HEK293 (cell line): ENCODE data around the gene OPHN1.

Source experiments
- CTCF ChIA-PET: fragments of 350-600 bp; formaldehyde crosslinking; extraction: SDS; loops from one replicate; lab custom pipeline; 2021; ENCODE audit warnings: antibody characterized with exemption; lab: Yijun Ruan, JAX
- POLR2A ChIA-PET: fragments of 300-600 bp; formaldehyde crosslinking; extraction: SDS; loops from one replicate; lab custom pipeline; 2020; ENCODE audit warnings: antibody characterized with exemption, inconsistent platforms; lab: Yijun Ruan, JAX
- H3K27ac ChIP-seq: fragments of 200-500 bp; sonication (Bioruptor generic); 2 replicates; pipeline ENCODE4 v1.5.1; 2014; ENCODE audit warnings: low read depth, low read length, control low read depth, inconsistent platforms; ENCODE audit errors: extremely low read depth
- H3K36me3 ChIP-seq, 2 experiments: fragments of 200-500 bp in 1 of 2; sonication (Bioruptor generic) in 1 of 2; 1 replicate in 1 of 2; 2 replicates in 1 of 2; pipeline ENCODE4 v1.5.1; 2014 to 2017; ENCODE audit warnings: inconsistent platforms in 2 of 2, low read length in 2 of 2; ENCODE audit not compliant: control insufficient read depth in 2 of 2, insufficient read depth in 1 of 2
- H3K4me1 ChIP-seq: fragments of 200-500 bp; sonication (Bioruptor generic); 2 replicates; pipeline ENCODE4 v1.5.1; 2014; ENCODE audit warnings: mild to moderate bottlenecking, low read length, inconsistent platforms; ENCODE audit not compliant: control insufficient read depth, insufficient read depth
- H3K4me3 ChIP-seq: 2 replicates; pipeline ENCODE4 v1.5.1; 2011; ENCODE audit warnings: low read depth, mild to moderate bottlenecking, control low read depth, low read length, moderate library complexity
- H3K9me3 ChIP-seq: fragments of 200-500 bp; sonication (Bioruptor generic); 2 replicates; pipeline ENCODE4 v1.5.1; 2014; ENCODE audit warnings: low read depth, low read length, inconsistent platforms; ENCODE audit not compliant: control insufficient read depth, insufficient read depth
- GLI2 ChIP-seq: fragments of 450-650 bp; formaldehyde crosslinking; IDR thresholded peaks from 2 replicates; pipeline ENCODE4; 2017; ENCODE audit warnings: missing biosample characterization, missing genetic modification characterization, low read depth, borderline replicate concordance
- GLIS2 ChIP-seq: fragments of 450-650 bp; formaldehyde crosslinking; IDR thresholded peaks from 2 replicates; pipeline ENCODE4 v1.5.1; 2016; ENCODE audit warnings: missing biosample characterization, missing genetic modification characterization
- PRDM1 ChIP-seq: fragments of 450-650 bp; formaldehyde crosslinking; IDR thresholded peaks from 2 replicates; pipeline ENCODE4; 2016; ENCODE audit warnings: missing biosample characterization, missing genetic modification characterization
- PRDM4 ChIP-seq: fragments of 450-650 bp; formaldehyde crosslinking; IDR thresholded peaks from 2 replicates; pipeline ENCODE4 v1.5.1; 2017; ENCODE audit warnings: missing biosample characterization, missing genetic modification characterization
- ZFHX2 ChIP-seq: fragments of 450-650 bp; formaldehyde crosslinking; conservative IDR thresholded peaks from 2 replicates; pipeline ENCODE4 v1.5.1; 2016; ENCODE audit warnings: missing biosample characterization, missing genetic modification characterization
- ZNF24 ChIP-seq: fragments of 450-650 bp; formaldehyde crosslinking; IDR thresholded peaks from 2 replicates; pipeline ENCODE4 v1.5.1; 2016; ENCODE audit warnings: missing biosample characterization, missing genetic modification characterization
- ZNF280C ChIP-seq: fragments of 450-650 bp; formaldehyde crosslinking; IDR thresholded peaks from 2 replicates; pipeline ENCODE4 v1.5.1; 2016; ENCODE audit warnings: missing biosample characterization, missing genetic modification characterization
- ZNF341 ChIP-seq: fragments of 450-650 bp; formaldehyde crosslinking; IDR thresholded peaks from 2 replicates; pipeline ENCODE4; 2016; ENCODE audit warnings: low read depth, missing biosample characterization, missing genetic modification characterization
- ZNF558 ChIP-seq: fragments of 450-650 bp; formaldehyde crosslinking; IDR thresholded peaks from 2 replicates; pipeline ENCODE4 v1.5.1; 2016; ENCODE audit warnings: missing biosample characterization, missing genetic modification characterization
- ZNF561 ChIP-seq: fragments of 450-650 bp; IDR thresholded peaks from 2 replicates; pipeline ENCODE4 v1.5.1; 2018; ENCODE audit warnings: missing biosample characterization, missing genetic modification characterization, borderline replicate concordance
- ZNF585B ChIP-seq: fragments of 450-650 bp; formaldehyde crosslinking; IDR thresholded peaks from 2 replicates; pipeline ENCODE4 v1.5.1; 2016; ENCODE audit warnings: missing biosample characterization, missing genetic modification characterization
- ZNF626 ChIP-seq: fragments of 450-650 bp; sonication (Bioruptor Pico); formaldehyde crosslinking; IDR thresholded peaks from 2 replicates; pipeline ENCODE4 v1.5.1; 2018; ENCODE audit warnings: missing biosample characterization, missing genetic modification characterization, inconsistent platforms
- ZNF645 ChIP-seq: fragments of 450-650 bp; formaldehyde crosslinking; IDR thresholded peaks from 2 replicates; pipeline ENCODE4; 2016; ENCODE audit warnings: missing biosample characterization, missing genetic modification characterization
- ZNF664 ChIP-seq: fragments of 450-650 bp; formaldehyde crosslinking; IDR thresholded peaks from 2 replicates; pipeline ENCODE4 v1.5.1; 2016; ENCODE audit warnings: missing biosample characterization, missing genetic modification characterization
- ZNF837 ChIP-seq: fragments of 450-650 bp; formaldehyde crosslinking; IDR thresholded peaks from 2 replicates; pipeline ENCODE4 v1.5.1; 2016; ENCODE audit warnings: missing biosample characterization, missing genetic modification characterization
- ZNF843 ChIP-seq: fragments of 450-650 bp; formaldehyde crosslinking; IDR thresholded peaks from 2 replicates; pipeline ENCODE4 v1.5.1; 2016; ENCODE audit warnings: missing biosample characterization, missing genetic modification characterization
- TF ChIP-seq, protein P1 (sequence below): fragments of 450-650 bp; formaldehyde crosslinking; IDR thresholded peaks from 2 replicates; pipeline ENCODE4 v1.5.1; 2016; ENCODE audit warnings: missing biosample characterization, missing genetic modification characterization, borderline replicate concordance
- TF ChIP-seq, protein P2 (sequence below): fragments of 450-650 bp; formaldehyde crosslinking; IDR thresholded peaks from 2 replicates; pipeline ENCODE4 v1.5.1; 2016; ENCODE audit warnings: missing biosample characterization, missing genetic modification characterization

The OPHN1 gene

GRCh38 chrX:68177542-68177941 lies 255.8 kb downstream of the OPHN1 start:
- no peaks in the 10 kb centered on the region for H3K4me1 ChIP-seq
- TF ChIP-seq ZNF626 (no peak), ZNF837 (tag by site-specific recombination) (no peak), ZNF341 (tag by site-specific recombination) (peak; percentile 46)
- TF ChIP-seq, all 188 proteins: peak for 1
- no peak overlapping the region for H3K4me3 ChIP-seq
- H3K9me3 ChIP-seq: no peaks in the 10 kb centered on the region
- no peaks in the 10 kb centered on the region for H3K36me3 ChIP-seq
- ChIA-PET POLR2A (no interaction called here), CTCF (interaction anchor here (0.6 kb wide), 2 partner anchors 330 to 1853 kb away, joined by 3 to 4 read pairs; no protein-coding TSS in a partner anchor)
- no peak overlapping the region for H3K27ac ChIP-seq

DNA sequence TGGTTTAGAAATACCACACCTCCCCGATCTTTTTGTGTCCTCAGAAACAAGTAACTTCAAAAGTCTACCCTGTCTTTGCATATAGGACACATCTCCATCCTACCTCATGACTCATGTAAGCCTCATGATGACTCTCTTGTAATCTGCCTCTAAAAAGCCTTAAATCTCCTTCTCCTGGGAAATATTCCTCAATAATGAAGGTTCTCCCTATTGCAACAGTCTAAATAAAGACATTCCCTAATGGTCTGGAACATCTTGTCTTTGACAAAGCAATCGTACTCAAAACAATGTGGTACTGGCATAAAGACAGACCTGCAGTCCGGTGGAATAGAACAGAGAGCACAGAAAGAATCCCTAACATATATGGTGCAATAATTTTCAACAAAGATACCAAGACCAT lies 257.7 kb downstream of the OPHN1 start:
- Histone ChIP-seq H3K4me3 (no peak overlapping the region), H3K27ac (no peak overlapping the region), H3K9me3 (no peaks in the 10 kb centered on the region), H3K36me3 (no peaks in the 10 kb centered on the region)
- CTCF ChIA-PET: no interaction called here
- POLR2A ChIA-PET: no interaction called here
- TF ChIP-seq ZFHX2 (tag by site-specific recombination): no peak
- no peak for TF ChIP-seq ZNF843 (tag by site-specific recombination)
- no peak for TF ChIP-seq ZNF558 (tag by site-specific recombination)
- no peak for TF ChIP-seq ZNF561
- TF ChIP-seq ZNF645: no peak
- TF ChIP-seq ZNF24 (tag by site-specific recombination): no peak
- no peak for TF ChIP-seq ZNF626
- no peak for TF ChIP-seq ZNF280C
- no peak for TF ChIP-seq GLIS2 (tag by site-specific recombination)
- no peak for TF ChIP-seq PRDM4
- no peak for TF ChIP-seq ZNF585B (tag by site-specific recombination)
- TF ChIP-seq PRDM1 (tag by site-specific recombination): no peak
- no peak for TF ChIP-seq ZNF664 (tag by site-specific recombination)
- TF ChIP-seq, protein P1, sequence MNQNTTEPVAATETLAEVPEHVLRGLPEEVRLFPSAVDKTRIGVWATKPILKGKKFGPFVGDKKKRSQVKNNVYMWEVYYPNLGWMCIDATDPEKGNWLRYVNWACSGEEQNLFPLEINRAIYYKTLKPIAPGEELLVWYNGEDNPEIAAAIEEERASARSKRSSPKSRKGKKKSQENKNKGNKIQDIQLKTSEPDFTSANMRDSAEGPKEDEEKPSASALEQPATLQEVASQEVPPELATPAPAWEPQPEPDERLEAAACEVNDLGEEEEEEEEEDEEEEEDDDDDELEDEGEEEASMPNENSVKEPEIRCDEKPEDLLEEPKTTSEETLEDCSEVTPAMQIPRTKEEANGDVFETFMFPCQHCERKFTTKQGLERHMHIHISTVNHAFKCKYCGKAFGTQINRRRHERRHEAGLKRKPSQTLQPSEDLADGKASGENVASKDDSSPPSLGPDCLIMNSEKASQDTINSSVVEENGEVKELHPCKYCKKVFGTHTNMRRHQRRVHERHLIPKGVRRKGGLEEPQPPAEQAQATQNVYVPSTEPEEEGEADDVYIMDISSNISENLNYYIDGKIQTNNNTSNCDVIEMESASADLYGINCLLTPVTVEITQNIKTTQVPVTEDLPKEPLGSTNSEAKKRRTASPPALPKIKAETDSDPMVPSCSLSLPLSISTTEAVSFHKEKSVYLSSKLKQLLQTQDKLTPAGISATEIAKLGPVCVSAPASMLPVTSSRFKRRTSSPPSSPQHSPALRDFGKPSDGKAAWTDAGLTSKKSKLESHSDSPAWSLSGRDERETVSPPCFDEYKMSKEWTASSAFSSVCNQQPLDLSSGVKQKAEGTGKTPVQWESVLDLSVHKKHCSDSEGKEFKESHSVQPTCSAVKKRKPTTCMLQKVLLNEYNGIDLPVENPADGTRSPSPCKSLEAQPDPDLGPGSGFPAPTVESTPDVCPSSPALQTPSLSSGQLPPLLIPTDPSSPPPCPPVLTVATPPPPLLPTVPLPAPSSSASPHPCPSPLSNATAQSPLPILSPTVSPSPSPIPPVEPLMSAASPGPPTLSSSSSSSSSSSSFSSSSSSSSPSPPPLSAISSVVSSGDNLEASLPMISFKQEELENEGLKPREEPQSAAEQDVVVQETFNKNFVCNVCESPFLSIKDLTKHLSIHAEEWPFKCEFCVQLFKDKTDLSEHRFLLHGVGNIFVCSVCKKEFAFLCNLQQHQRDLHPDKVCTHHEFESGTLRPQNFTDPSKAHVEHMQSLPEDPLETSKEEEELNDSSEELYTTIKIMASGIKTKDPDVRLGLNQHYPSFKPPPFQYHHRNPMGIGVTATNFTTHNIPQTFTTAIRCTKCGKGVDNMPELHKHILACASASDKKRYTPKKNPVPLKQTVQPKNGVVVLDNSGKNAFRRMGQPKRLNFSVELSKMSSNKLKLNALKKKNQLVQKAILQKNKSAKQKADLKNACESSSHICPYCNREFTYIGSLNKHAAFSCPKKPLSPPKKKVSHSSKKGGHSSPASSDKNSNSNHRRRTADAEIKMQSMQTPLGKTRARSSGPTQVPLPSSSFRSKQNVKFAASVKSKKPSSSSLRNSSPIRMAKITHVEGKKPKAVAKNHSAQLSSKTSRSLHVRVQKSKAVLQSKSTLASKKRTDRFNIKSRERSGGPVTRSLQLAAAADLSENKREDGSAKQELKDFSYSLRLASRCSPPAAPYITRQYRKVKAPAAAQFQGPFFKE (tag by site-specific recombination): no peak
- no peak for TF ChIP-seq GLI2 (tag by site-specific recombination)
- TF ChIP-seq, protein P2, sequence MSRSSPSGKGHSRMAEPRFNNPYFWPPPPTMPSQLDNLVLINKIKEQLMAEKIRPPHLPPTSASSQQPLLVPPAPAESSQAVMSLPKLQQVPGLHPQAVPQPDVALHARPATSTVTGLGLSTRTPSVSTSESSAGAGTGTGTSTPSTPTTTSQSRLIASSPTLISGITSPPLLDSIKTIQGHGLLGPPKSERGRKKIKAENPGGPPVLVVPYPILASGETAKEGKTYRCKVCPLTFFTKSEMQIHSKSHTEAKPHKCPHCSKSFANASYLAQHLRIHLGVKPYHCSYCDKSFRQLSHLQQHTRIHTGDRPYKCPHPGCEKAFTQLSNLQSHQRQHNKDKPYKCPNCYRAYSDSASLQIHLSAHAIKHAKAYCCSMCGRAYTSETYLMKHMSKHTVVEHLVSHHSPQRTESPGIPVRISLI: no peak
- TF ChIP-seq, all 188 proteins: peak for 0
- no peaks in the 10 kb centered on the region for H3K4me1 ChIP-seq
